ENCODE data around the gene ABHD8.

Gene ABHD8

GRCh38 chr19:17243830-17244617 is 59.2 kb downstream of the ABHD8 start:
- TF ChIP-seq, protein P1, sequence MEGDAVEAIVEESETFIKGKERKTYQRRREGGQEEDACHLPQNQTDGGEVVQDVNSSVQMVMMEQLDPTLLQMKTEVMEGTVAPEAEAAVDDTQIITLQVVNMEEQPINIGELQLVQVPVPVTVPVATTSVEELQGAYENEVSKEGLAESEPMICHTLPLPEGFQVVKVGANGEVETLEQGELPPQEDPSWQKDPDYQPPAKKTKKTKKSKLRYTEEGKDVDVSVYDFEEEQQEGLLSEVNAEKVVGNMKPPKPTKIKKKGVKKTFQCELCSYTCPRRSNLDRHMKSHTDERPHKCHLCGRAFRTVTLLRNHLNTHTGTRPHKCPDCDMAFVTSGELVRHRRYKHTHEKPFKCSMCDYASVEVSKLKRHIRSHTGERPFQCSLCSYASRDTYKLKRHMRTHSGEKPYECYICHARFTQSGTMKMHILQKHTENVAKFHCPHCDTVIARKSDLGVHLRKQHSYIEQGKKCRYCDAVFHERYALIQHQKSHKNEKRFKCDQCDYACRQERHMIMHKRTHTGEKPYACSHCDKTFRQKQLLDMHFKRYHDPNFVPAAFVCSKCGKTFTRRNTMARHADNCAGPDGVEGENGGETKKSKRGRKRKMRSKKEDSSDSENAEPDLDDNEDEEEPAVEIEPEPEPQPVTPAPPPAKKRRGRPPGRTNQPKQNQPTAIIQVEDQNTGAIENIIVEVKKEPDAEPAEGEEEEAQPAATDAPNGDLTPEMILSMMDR (IDR thresholded peaks at IDR 0.05; ENCODE audit: low read depth, low read length, missing control alignments), result no peak

GRCh38 chr19:17243211-17243829 is 59.9 kb downstream of the ABHD8 start:
- TF ChIP-seq, protein P1 (IDR thresholded peaks at IDR 0.05; ENCODE audit: low read depth, low read length, missing control alignments), result no peak
- no peak for DNase-seq (ENCODE audit: low read depth)
- no peak overlapping the region for H3K4me3 ChIP-seq (ENCODE audit: low read depth, low read length)

More at GRCh38 chr19:17243830-17244617, 59.2 kb downstream of the ABHD8 start:
- no peak for DNase-seq (ENCODE audit: low read depth)
- H3K4me3 ChIP-seq (ENCODE audit: low read depth, low read length), result no peak overlapping the region

DNA sequence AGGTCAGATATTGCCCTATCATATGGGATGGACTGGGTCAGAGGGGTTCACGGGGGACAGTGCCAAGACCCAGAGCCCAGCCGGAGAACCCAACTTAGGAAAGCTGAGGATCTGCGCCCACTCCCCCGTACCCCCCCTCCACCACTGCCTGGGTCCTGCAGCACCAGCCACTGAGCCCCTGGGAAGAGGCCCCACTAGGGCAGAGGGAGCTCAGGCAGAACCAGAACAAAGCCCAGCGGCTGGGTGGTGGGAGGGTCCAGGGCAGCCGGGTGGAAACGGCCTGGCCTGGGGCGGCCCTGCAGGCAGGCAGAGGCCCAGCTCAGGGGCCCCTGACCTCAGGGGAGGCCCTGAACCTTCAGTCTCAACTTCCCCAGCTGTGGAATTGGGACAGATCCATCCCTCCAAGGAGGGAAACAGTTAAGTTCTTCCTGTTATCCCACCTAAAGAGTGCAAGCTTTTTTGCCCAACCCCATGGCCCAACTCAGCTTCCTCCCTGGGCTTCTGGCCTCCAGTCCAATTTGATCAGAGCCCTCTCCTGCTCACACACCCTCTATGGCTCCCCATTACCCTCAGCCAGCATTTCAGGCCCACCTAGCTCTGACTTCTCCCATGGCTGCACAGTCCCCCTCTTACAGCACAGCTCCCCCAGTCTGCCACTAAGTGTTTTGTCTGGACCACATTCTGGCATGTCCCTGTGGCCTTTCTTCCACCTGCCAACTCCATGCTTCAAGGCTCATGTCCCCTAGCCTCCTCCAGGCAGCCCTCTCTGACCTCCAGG is 60.6 kb downstream of the ABHD8 start:
- TF ChIP-seq, protein P1 (IDR thresholded peaks at IDR 0.05; ENCODE audit: low read depth, low read length, missing control alignments), result no peak
- DNase-seq (ENCODE audit: low read depth), result no peak
- no peak overlapping the region for H3K4me3 ChIP-seq (ENCODE audit: low read depth, low read length)
